GM23248 (cell line): ENCODE data around the gene CHKB.

Experiments
- EZH2 ChIP-seq: fragments of 200-600 bp; sonication (generic); IDR thresholded peaks from 2 replicates; pipeline ENCODE4 v1.6.1; 2018; ENCODE audit warnings: antibody characterized with exemption, mild to moderate bottlenecking; ENCODE audit not compliant: insufficient read depth, poor library complexity, severe bottlenecking
- EZH2phosphoT487 ChIP-seq: fragments of 200-600 bp; sonication (generic); IDR thresholded peaks from 2 replicates; pipeline ENCODE4 v1.6.1; 2018; ENCODE audit warnings: antibody characterized with exemption, moderate library complexity, mild to moderate bottlenecking, low read depth; ENCODE audit not compliant: insufficient read depth

DNA sequence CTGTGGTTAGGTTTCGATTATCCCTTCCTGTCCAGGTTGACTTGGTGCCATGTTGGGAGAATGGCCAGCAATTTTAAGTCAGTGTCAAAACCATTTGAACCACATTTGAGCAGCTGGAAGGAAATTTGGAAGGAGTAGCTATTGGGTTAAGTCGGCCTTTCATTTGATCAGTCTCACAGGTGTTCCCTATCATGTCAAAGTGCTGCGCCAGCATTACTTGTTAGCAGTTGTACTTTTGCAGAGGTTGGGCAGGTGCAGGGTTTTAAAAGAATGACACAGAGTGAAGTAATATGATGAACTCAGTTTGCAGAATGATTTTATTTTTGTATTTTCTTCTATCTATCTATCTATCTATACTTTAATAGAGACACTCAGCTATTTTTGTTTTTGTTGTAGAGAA, 46.4 kb downstream of the CHKB start:
- TF ChIP-seq EZH2phosphoT487 = no peak
- no peak for TF ChIP-seq EZH2
